HG03378 (cell line): ENCODE measurements around the gene MVB12B.
"Not testable (repeated sequence)": the region's sequence is repeated elsewhere in the genome, so short reads cannot be mapped to it uniquely, and the experiment has no call there.

ENCODE experiments used
- ATAC-seq: cut with Tn5 transposase; IDR thresholded peaks from one replicate; pipeline ENCODE4 v1.9.1; 2021; ENCODE audit warnings: mild to moderate bottlenecking, moderate library complexity; ENCODE audit not compliant: unreplicated experiment

The MVB12B gene

GRCh38 chr9:126527109-126527825 is 200.6 kb downstream of the MVB12B start:
- no peak for ATAC-seq

GRCh38 chr9:126528111-126528510 is 201.5 kb downstream of the MVB12B start:
- ATAC-seq: no peak

GRCh38 chr9:126528915-126529314 is 202.3 kb downstream of the MVB12B start:
- ATAC-seq: no peak

- no peak for ATAC-seq
Observed at GRCh38 chr9:126531035-126531571, 204.5 kb downstream of the MVB12B start.

GRCh38 chr9:126531591-126531990 is 205.0 kb downstream of the MVB12B start:
- no peak for ATAC-seq

GRCh38 chr9:126532019-126532462 is 205.4 kb downstream of the MVB12B start:
- ATAC-seq: no peak

- ATAC-seq: no peak
Observed at GRCh38 chr9:126532489-126532888, 205.9 kb downstream of the MVB12B start.

- no peak for ATAC-seq
Observed at GRCh38 chr9:126532951-126533925, 206.6 kb downstream of the MVB12B start.

GRCh38 chr9:126533926-126534310 is 207.3 kb downstream of the MVB12B start:
- no peak for ATAC-seq

- no peak for ATAC-seq
Observed at GRCh38 chr9:126534431-126535186, 208.0 kb downstream of the MVB12B start.

GRCh38 chr9:126536131-126536530 is 209.5 kb downstream of the MVB12B start:
- no peak for ATAC-seq

- ATAC-seq: no peak
Observed at GRCh38 chr9:126536841-126537465, 210.3 kb downstream of the MVB12B start.

- no peak for ATAC-seq
Observed at GRCh38 chr9:126538550-126538949, 211.9 kb downstream of the MVB12B start.

- not testable (repeated sequence) for ATAC-seq
Observed at GRCh38 chr9:126540398-126540797, 213.8 kb downstream of the MVB12B start.

- no peak for ATAC-seq
Observed at GRCh38 chr9:126543490-126543889, 216.9 kb downstream of the MVB12B start.

- ATAC-seq: no peak
Observed at GRCh38 chr9:126545106-126545505, 218.5 kb downstream of the MVB12B start.

GRCh38 chr9:126546036-126546435 is 219.4 kb downstream of the MVB12B start:
- ATAC-seq: no peak

- no peak for ATAC-seq
Observed at GRCh38 chr9:126548312-126548711, 221.7 kb downstream of the MVB12B start.

- ATAC-seq: no peak
Observed at GRCh38 chr9:126549246-126550006, 222.8 kb downstream of the MVB12B start.
